ENCODE measurements around the gene ITGAD.

- no peak for TF ChIP-seq ZNF561 (tag by site-specific recombination; IDR thresholded peaks at IDR 0.05; ENCODE audit: borderline replicate concordance)
- TF ChIP-seq ZSCAN18 (tag by site-specific recombination; IDR thresholded peaks at IDR 0.05), result no peak
- no peak for TF ChIP-seq ZBTB1 (tag by site-specific recombination; IDR thresholded peaks at IDR 0.05)
- TF ChIP-seq, protein P1, sequence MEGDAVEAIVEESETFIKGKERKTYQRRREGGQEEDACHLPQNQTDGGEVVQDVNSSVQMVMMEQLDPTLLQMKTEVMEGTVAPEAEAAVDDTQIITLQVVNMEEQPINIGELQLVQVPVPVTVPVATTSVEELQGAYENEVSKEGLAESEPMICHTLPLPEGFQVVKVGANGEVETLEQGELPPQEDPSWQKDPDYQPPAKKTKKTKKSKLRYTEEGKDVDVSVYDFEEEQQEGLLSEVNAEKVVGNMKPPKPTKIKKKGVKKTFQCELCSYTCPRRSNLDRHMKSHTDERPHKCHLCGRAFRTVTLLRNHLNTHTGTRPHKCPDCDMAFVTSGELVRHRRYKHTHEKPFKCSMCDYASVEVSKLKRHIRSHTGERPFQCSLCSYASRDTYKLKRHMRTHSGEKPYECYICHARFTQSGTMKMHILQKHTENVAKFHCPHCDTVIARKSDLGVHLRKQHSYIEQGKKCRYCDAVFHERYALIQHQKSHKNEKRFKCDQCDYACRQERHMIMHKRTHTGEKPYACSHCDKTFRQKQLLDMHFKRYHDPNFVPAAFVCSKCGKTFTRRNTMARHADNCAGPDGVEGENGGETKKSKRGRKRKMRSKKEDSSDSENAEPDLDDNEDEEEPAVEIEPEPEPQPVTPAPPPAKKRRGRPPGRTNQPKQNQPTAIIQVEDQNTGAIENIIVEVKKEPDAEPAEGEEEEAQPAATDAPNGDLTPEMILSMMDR (tag by site-specific recombination; IDR thresholded peaks at IDR 0.05), result no peak
- TF ChIP-seq ZNF530 (tag by site-specific recombination; IDR thresholded peaks at IDR 0.05; ENCODE audit: low read depth), result no peak
These were observed 21.6 kb downstream of the ITGAD start for GRCh38 chr16:31414706-31415105.
